H9 (cell line): ENCODE measurements around the gene ZNF593. TPM values are rescaled to one million over a fixed set of nuclear protein-coding genes. Genes with fewer than 3 reads are reported as not detected.

Experiments
- DNase-seq: peaks from one replicate; pipeline ENCODE4 v3.0.0-alpha.2; 2017
- H2AFZ ChIP-seq: one replicate; pipeline ENCODE4 v1.6.1; 2013; ENCODE audit warnings: mild to moderate bottlenecking, low read length, control low read depth, moderate library complexity
- H2AK5ac ChIP-seq: 2 replicates; pipeline ENCODE4 v1.6.1; 2013; ENCODE audit warnings: low read length, control low read depth, mixed read lengths; ENCODE audit not compliant: insufficient read length
- H2BK120ac ChIP-seq: one replicate; pipeline ENCODE4 v1.6.1; 2013; ENCODE audit warnings: low read depth, mild to moderate bottlenecking, low read length, control low read depth, inconsistent platforms; ENCODE audit not compliant: poor library complexity, severe bottlenecking
- H2BK12ac ChIP-seq: 2 replicates; pipeline ENCODE4 v1.6.1; 2013; ENCODE audit warnings: low read length, control low read depth, mixed read lengths, low read depth; ENCODE audit not compliant: insufficient read length
- H2BK15ac ChIP-seq: 2 replicates; pipeline ENCODE4 v1.6.1; 2013; ENCODE audit warnings: low read depth, low read length, control low read depth
- H2BK20ac ChIP-seq: one replicate; pipeline ENCODE4 v1.6.1; 2013; ENCODE audit warnings: low read depth, mild to moderate bottlenecking, low read length, control low read depth, inconsistent platforms; ENCODE audit not compliant: poor library complexity, severe bottlenecking
- H2BK5ac ChIP-seq: 2 replicates; pipeline ENCODE4 v1.6.1; 2013; ENCODE audit warnings: low read length, control low read depth, mixed read lengths; ENCODE audit not compliant: insufficient read length
- H3K14ac ChIP-seq: 2 replicates; pipeline ENCODE4 v1.6.1; 2013; ENCODE audit warnings: low read length, control low read depth; ENCODE audit not compliant: insufficient read depth
- H3K18ac ChIP-seq: 2 replicates; pipeline ENCODE4 v1.6.1; 2013; ENCODE audit warnings: low read depth, mild to moderate bottlenecking, mixed read lengths, low read length, control low read depth; ENCODE audit not compliant: insufficient read length
- H3K23ac ChIP-seq: 2 replicates; pipeline ENCODE4 v1.6.1; 2013; ENCODE audit warnings: low read length, control low read depth, mixed read lengths, low read depth; ENCODE audit not compliant: insufficient read length
- H3K23me2 ChIP-seq: 2 replicates; pipeline ENCODE4 v1.6.1; 2013; ENCODE audit warnings: low read depth, mild to moderate bottlenecking, mixed read lengths, low read length, control low read depth; ENCODE audit not compliant: insufficient read length, poor library complexity, severe bottlenecking
- H3K27ac ChIP-seq: 2 replicates; pipeline ENCODE4 v1.5.1; 2013; ENCODE audit warnings: low read length, control low read depth, mixed read lengths, low read depth; ENCODE audit not compliant: insufficient read length
- H3K27me3 ChIP-seq: 2 replicates; pipeline ENCODE4 v1.6.1; 2013; ENCODE audit warnings: low read length, control low read depth, inconsistent platforms; ENCODE audit not compliant: insufficient read depth
- H3K4ac ChIP-seq: 2 replicates; pipeline ENCODE4 v1.6.1; 2013; ENCODE audit warnings: low read depth, mild to moderate bottlenecking, control low read depth, inconsistent platforms, low read length, moderate library complexity
- H3K4me1 ChIP-seq: 2 replicates; pipeline ENCODE4 v1.6.1; 2013; ENCODE audit warnings: low read length, control low read depth, inconsistent platforms; ENCODE audit not compliant: insufficient read depth
- H3K4me2 ChIP-seq: 2 replicates; pipeline ENCODE4 v1.6.1; 2013; ENCODE audit warnings: low read length, control low read depth, mixed read lengths; ENCODE audit not compliant: insufficient read length, insufficient read depth
- H3K56ac ChIP-seq: 2 replicates; pipeline ENCODE4 v1.6.1; 2013; ENCODE audit warnings: low read depth, mild to moderate bottlenecking, mixed read lengths, low read length, control low read depth; ENCODE audit not compliant: insufficient read length
- H3K79me1 ChIP-seq: 2 replicates; pipeline ENCODE4 v1.6.1; 2013; ENCODE audit warnings: low read depth, mild to moderate bottlenecking, moderate library complexity, low read length, control low read depth, inconsistent platforms; ENCODE audit not compliant: insufficient read depth, poor library complexity, severe bottlenecking
- H3K79me2 ChIP-seq: 2 replicates; pipeline ENCODE4 v1.6.1; 2013; ENCODE audit warnings: low read length, control low read depth, inconsistent platforms; ENCODE audit not compliant: insufficient read depth
- H3K9ac ChIP-seq: 2 replicates; pipeline ENCODE4 v1.6.1; 2013; ENCODE audit warnings: low read length, control low read depth, mixed read lengths; ENCODE audit not compliant: insufficient read length; ENCODE audit errors: extremely low read depth
- H3K9me3 ChIP-seq: one replicate; pipeline ENCODE4 v1.6.1; 2013; ENCODE audit warnings: low read depth, low read length, inconsistent platforms; ENCODE audit not compliant: control insufficient read depth
- H3T11ph ChIP-seq: one replicate; pipeline ENCODE4 v1.6.1; 2013; ENCODE audit warnings: mild to moderate bottlenecking, low read length, control low read depth, inconsistent platforms
- H4K20me1 ChIP-seq: one replicate; pipeline ENCODE4 v1.6.1; 2013; ENCODE audit not compliant: control insufficient read depth, insufficient read length, insufficient read depth
- H4K5ac ChIP-seq: 2 replicates; pipeline ENCODE4 v1.6.1; 2013; ENCODE audit warnings: low read depth, mild to moderate bottlenecking, mixed read lengths, low read length, control low read depth; ENCODE audit not compliant: insufficient read length
- H4K8ac ChIP-seq: replicated peaks from 2 replicates; pipeline ENCODE4 v1.6.1; 2013; ENCODE audit warnings: low read length, control low read depth, mixed read lengths, low read depth; ENCODE audit not compliant: insufficient read length
- H4K91ac ChIP-seq: 2 replicates; pipeline ENCODE4 v1.6.1; 2013; ENCODE audit warnings: low read depth, mild to moderate bottlenecking, moderate library complexity, mixed read lengths, low read length, control low read depth; ENCODE audit not compliant: insufficient read length
- H3K27ac Mint-ChIP-seq, 3 experiments: 2 replicates in 2 of 3; 3 replicates in 1 of 3; pipeline ENCODE4 v1.8.0; 2020 to 2021; ENCODE audit warnings: mixed read lengths in 3 of 3, mild to moderate bottlenecking in 1 of 3, moderate library complexity in 1 of 3
- H3K27me3 Mint-ChIP-seq: 2 replicates; pipeline ENCODE4 v1.8.0; 2021; ENCODE audit warnings: low read depth, mild to moderate bottlenecking, moderate library complexity, mixed read lengths
- H3K36me3 Mint-ChIP-seq, 3 experiments: 2 replicates in 2 of 3; 3 replicates in 1 of 3; pipeline ENCODE4 v1.8.0; 2020 to 2021; ENCODE audit warnings: low read depth in 3 of 3, mixed read lengths in 3 of 3; ENCODE audit not compliant: insufficient read depth in 1 of 3
- H3K4me1 Mint-ChIP-seq, 2 experiments: 2 replicates each; pipeline ENCODE4 v1.8.0; 2020; ENCODE audit warnings: mixed read lengths in 2 of 2
- H3K4me3 Mint-ChIP-seq, 2 experiments: 2 replicates in 1 of 2; 3 replicates in 1 of 2; pipeline ENCODE4 v1.8.0; 2020 to 2021; ENCODE audit warnings: mild to moderate bottlenecking in 2 of 2, mixed read lengths in 2 of 2, moderate library complexity in 1 of 2
- H3K9me3 Mint-ChIP-seq, 2 experiments: 2 replicates in 1 of 2; 3 replicates in 1 of 2; pipeline ENCODE4 v1.8.0; 2020; ENCODE audit warnings: mild to moderate bottlenecking in 2 of 2, mixed read lengths in 2 of 2, moderate library complexity in 1 of 2
- WGBS: extraction: QIAGEN DNeasy Blood & Tissue Kit; methylation state at CpG from one replicate; pipeline ENCODE4 v1.1.7; 2013; ENCODE audit warnings: missing lambda C conversion rate, low lambda C conversion rate, mixed read lengths; ENCODE audit not compliant: insufficient read length; ENCODE audit errors: extremely low coverage; 5-methylcytosine and 5-hydroxymethylcytosine counted together
- total RNA-seq: library from RNA; stranded (reverse); gene quantifications from 2 replicates; pipeline ENCODE4 v1.2.1, GENCODE V29; 2021
- TF ChIP-seq, protein P1 (sequence below): fragments of 200-600 bp; sonication (generic); conservative IDR thresholded peaks from 3 replicates; pipeline ENCODE4 v1.8.0; 2021; ENCODE audit warnings: antibody characterized with exemption, mild to moderate bottlenecking

Gene ZNF593
- total RNA-seq, 1 experiment from 2014 or later = 48.2 TPM

DNA sequence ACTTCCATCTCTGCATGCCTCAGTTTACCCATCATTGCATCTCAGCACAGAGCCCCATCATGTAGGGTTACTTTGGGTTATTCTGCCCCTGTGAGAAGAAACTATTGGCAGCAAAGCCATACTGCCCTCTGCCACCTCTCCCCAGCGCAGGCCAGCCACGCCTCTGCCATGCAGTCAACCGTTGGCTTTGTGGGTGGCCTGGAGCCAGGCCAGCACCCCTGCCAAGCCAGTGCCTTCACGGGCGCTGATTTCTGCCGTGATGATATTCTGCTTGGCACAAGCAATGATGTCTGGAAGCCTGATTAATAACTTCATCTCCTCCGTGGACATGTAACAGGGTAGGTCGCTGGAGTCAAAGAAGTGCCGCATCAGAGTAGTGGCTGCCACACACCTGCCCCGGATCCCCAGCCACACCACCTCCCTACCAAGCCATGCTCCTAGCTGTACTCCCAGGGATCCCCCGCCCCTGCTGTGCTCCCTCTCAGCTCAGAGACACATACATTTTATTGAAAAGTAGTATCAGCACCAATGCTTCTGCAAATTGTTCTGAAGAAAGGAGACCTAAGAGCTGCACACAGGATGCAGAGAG, 49.3 kb downstream of the ZNF593 start:
- no peak overlapping the region for H3K9ac ChIP-seq
- no peak overlapping the region for H3K23ac ChIP-seq
- no peak overlapping the region for H2BK120ac ChIP-seq
- no peak overlapping the region for H4K5ac ChIP-seq
- no peak overlapping the region for H2BK20ac ChIP-seq
- DNase-seq = no peak
- H3K4me3 Mint-ChIP-seq = no peak overlapping the region
- H3K4ac ChIP-seq = no peak overlapping the region
- H3K79me2 ChIP-seq = no peaks in the 10 kb centered on the region
- no peak overlapping the region for H3K56ac ChIP-seq
- no peak overlapping the region for H2AK5ac ChIP-seq
- H3K4me1 Mint-ChIP-seq = peaks cover 12 to 14% of the 10 kb centered on the region in 2 experiments
- no CpG with 5 or more reads among the region's 11 CpGs for WGBS
- no peak overlapping the region for H2BK5ac ChIP-seq
- H3K9me3 ChIP-seq = no peaks in the 10 kb centered on the region
- no peak overlapping the region for H3K14ac ChIP-seq
- no peaks in the 10 kb centered on the region for H3K23me2 ChIP-seq
- no peak overlapping the region for H2AFZ ChIP-seq
- H4K8ac ChIP-seq = no peak overlapping the region
- H3K27ac ChIP-seq = no peak overlapping the region
- no peak overlapping the region for H3K18ac ChIP-seq
- peaks cover 14% of the 10 kb centered on the region for H3K27me3 Mint-ChIP-seq
- no peak overlapping the region for H2BK15ac ChIP-seq
- H3K79me1 ChIP-seq = no peaks in the 10 kb centered on the region
- TF ChIP-seq, protein P1, sequence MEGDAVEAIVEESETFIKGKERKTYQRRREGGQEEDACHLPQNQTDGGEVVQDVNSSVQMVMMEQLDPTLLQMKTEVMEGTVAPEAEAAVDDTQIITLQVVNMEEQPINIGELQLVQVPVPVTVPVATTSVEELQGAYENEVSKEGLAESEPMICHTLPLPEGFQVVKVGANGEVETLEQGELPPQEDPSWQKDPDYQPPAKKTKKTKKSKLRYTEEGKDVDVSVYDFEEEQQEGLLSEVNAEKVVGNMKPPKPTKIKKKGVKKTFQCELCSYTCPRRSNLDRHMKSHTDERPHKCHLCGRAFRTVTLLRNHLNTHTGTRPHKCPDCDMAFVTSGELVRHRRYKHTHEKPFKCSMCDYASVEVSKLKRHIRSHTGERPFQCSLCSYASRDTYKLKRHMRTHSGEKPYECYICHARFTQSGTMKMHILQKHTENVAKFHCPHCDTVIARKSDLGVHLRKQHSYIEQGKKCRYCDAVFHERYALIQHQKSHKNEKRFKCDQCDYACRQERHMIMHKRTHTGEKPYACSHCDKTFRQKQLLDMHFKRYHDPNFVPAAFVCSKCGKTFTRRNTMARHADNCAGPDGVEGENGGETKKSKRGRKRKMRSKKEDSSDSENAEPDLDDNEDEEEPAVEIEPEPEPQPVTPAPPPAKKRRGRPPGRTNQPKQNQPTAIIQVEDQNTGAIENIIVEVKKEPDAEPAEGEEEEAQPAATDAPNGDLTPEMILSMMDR = no peak
- H4K20me1 ChIP-seq = no peaks in the 10 kb centered on the region
- no peak overlapping the region for H2BK12ac ChIP-seq
- H3K36me3 Mint-ChIP-seq = no peaks in the 10 kb centered on the region
- H3K9me3 Mint-ChIP-seq = no peaks in the 10 kb centered on the region
- no peak overlapping the region for H4K91ac ChIP-seq
- no peaks in the 10 kb centered on the region for H3K4me1 ChIP-seq
- no peaks in the 10 kb centered on the region for H3K27me3 ChIP-seq
- no peak overlapping the region for H3K27ac Mint-ChIP-seq
- H3T11ph ChIP-seq = no peak overlapping the region
- no peak overlapping the region for H3K4me2 ChIP-seq

Other genes starting within 250 kb of the ZNF593 start
- gene PAFAH2, start 171.8 kb upstream of the ZNF593 start, total RNA-seq = 8.2 and 12.4 TPM in 2 replicates
- 1.0 and 1.1 TPM in 2 replicates for gene EXTL1, start 148.1 kb upstream of the ZNF593 start, total RNA-seq
- gene SLC30A2, start 123.8 kb upstream of the ZNF593 start, total RNA-seq = 0.35 TPM in 2 replicates
- not detected in 2 replicates for gene TRIM63, start 102.3 kb upstream of the ZNF593 start, total RNA-seq
- 5.6 and 7.1 TPM in 2 replicates for gene PDIK1L, start 58.1 kb upstream of the ZNF593 start, total RNA-seq
- gene FAM110D, start 10.8 kb upstream of the ZNF593 start, total RNA-seq = 0.46 TPM in 2 replicates
- not detected in 2 replicates for gene C1orf232, start 945 bp upstream of the ZNF593 start, total RNA-seq
- not detected in 2 replicates for gene ZNF593OS, start 1.9 kb downstream of the ZNF593 start, total RNA-seq
- gene CNKSR1, start 7.6 kb downstream of the ZNF593 start, total RNA-seq = 23.4 and 26.3 TPM in 2 replicates
- 0.26 TPM in 1 of 2 replicates, not detected in the other for gene CATSPER4, start 20.7 kb downstream of the ZNF593 start, total RNA-seq
- gene CEP85, start 64.3 kb downstream of the ZNF593 start, total RNA-seq = 37.9 and 38.6 TPM in 2 replicates
- gene SH3BGRL3, start 110.2 kb downstream of the ZNF593 start, total RNA-seq = 86.2 and 86.3 TPM in 2 replicates
- gene UBXN11, start 136.7 kb downstream of the ZNF593 start, total RNA-seq = 13.1 and 13.7 TPM in 2 replicates
- 3.8 and 4.1 TPM in 2 replicates for gene CD52, start 148.1 kb downstream of the ZNF593 start, total RNA-seq
- gene CRYBG2, start 184.2 kb downstream of the ZNF593 start, total RNA-seq = 11.8 and 12.8 TPM in 2 replicates
- not detected in 2 replicates for gene ZNF683, start 202.8 kb downstream of the ZNF593 start, total RNA-seq
- gene LIN28A, start 240.9 kb downstream of the ZNF593 start, total RNA-seq = 1,267 and 1,289 TPM in 2 replicates